IMR-90 (cell line): ENCODE data around the gene MAP1LC3B. TPM values are rescaled to one million over a fixed set of nuclear protein-coding genes. Genes with fewer than 3 reads are reported as not detected.
A peak's percentile ranks its signal among the peaks of the same experiment; 100 is the strongest.

ENCODE experiments used
- ATAC-seq: fragments of 200-7000 bp; cut with Tn5 transposase; 2 replicates; pipeline ENCODE4 v1.9.1; 2020; ENCODE audit warnings: low read depth, mild to moderate bottlenecking, moderate library complexity
- BruUV-seq: library from RNA; stranded (reverse); fragments of 400-500 nt; replicated peaks from 2 replicates; lab custom pipeline; 2021; lab: Mats Ljungman, UMichigan
- CTCF ChIA-PET: fragments of 300-600 bp; formaldehyde crosslinking; extraction: SDS; loops from one replicate; lab custom pipeline; 2021; ENCODE audit warnings: antibody characterized with exemption; lab: Yijun Ruan, JAX
- POLR2A ChIA-PET: fragments of 300-600 bp; sonication (Branson Sonifier 250); formaldehyde crosslinking; loops from one replicate; lab custom pipeline; 2022; ENCODE audit warnings: antibody characterized with exemption; ENCODE audit not compliant: unreplicated experiment; lab: Charles Lee
- DNase-seq: peaks from one replicate; pipeline ENCODE4 v3.0.0; 2013
- H2AFZ ChIP-seq: replicated peaks from 2 replicates; pipeline ENCODE3; 2013; ENCODE audit warnings: low read length, mild to moderate bottlenecking; ENCODE audit not compliant: poor library complexity
- H2AK5ac ChIP-seq: 2 replicates; pipeline ENCODE4 v1.6.1; 2013; ENCODE audit warnings: low read depth, low read length, inconsistent platforms
- H2AK9ac ChIP-seq: replicated peaks from 2 replicates; pipeline ENCODE3; 2013; ENCODE audit warnings: mild to moderate bottlenecking, low read depth, low read length, moderate library complexity; ENCODE audit not compliant: poor library complexity
- H2BK120ac ChIP-seq: 2 replicates; pipeline ENCODE4 v1.6.1; 2013; ENCODE audit warnings: low read depth, low read length, inconsistent platforms
- H2BK15ac ChIP-seq: 3 replicates; pipeline ENCODE4 v1.6.1; 2013; ENCODE audit warnings: low read depth, low read length, inconsistent platforms
- H2BK20ac ChIP-seq: 2 replicates; pipeline ENCODE4 v1.6.1; 2013; ENCODE audit warnings: low read depth, mild to moderate bottlenecking, inconsistent platforms, low read length, moderate library complexity
- H2BK5ac ChIP-seq: 2 replicates; pipeline ENCODE4 v1.6.1; 2013; ENCODE audit warnings: mild to moderate bottlenecking, low read depth, low read length, inconsistent platforms; ENCODE audit not compliant: poor library complexity, severe bottlenecking
- H3K14ac ChIP-seq: replicated peaks from 2 replicates; pipeline ENCODE4 v1.6.1; 2013; ENCODE audit warnings: low read depth, low read length, inconsistent platforms
- H3K18ac ChIP-seq: 2 replicates; pipeline ENCODE4 v1.6.1; 2013; ENCODE audit warnings: low read depth, low read length, control low read depth
- H3K23ac ChIP-seq: 2 replicates; pipeline ENCODE4 v1.6.1; 2013; ENCODE audit warnings: low read depth, low read length, inconsistent platforms
- H3K27ac ChIP-seq: 2 replicates; pipeline ENCODE4 v1.5.1; 2013; ENCODE audit warnings: mild to moderate bottlenecking, control low read depth, low read length; ENCODE audit not compliant: insufficient read depth
- H3K27me3 ChIP-seq: 2 replicates; pipeline ENCODE4 v1.6.1; 2013; ENCODE audit warnings: low read length; ENCODE audit not compliant: control insufficient read depth, insufficient read depth
- H3K36me3 ChIP-seq: 2 replicates; pipeline ENCODE4 v1.6.1; 2013; ENCODE audit warnings: low read length, mixed read lengths; ENCODE audit not compliant: control insufficient read depth, insufficient read depth
- H3K4ac ChIP-seq: 2 replicates; pipeline ENCODE4 v1.6.1; 2013; ENCODE audit warnings: low read depth, low read length, inconsistent platforms
- H3K4me1 ChIP-seq: 2 replicates; pipeline ENCODE4 v1.6.1; 2013; ENCODE audit warnings: low read length, mixed read lengths; ENCODE audit not compliant: control insufficient read depth, insufficient read depth
- H3K4me2 ChIP-seq: 2 replicates; pipeline ENCODE4 v1.6.1; 2013; ENCODE audit warnings: low read depth, mild to moderate bottlenecking, control low read depth, low read length, moderate library complexity
- H3K4me3 ChIP-seq: 2 replicates; pipeline ENCODE4 v1.5.1; 2013; ENCODE audit warnings: low read depth, mild to moderate bottlenecking, control low read depth, low read length, moderate library complexity; ENCODE audit not compliant: insufficient read depth
- H3K56ac ChIP-seq: 2 replicates; pipeline ENCODE4 v1.6.1; 2013; ENCODE audit warnings: low read length, inconsistent platforms; ENCODE audit not compliant: insufficient read depth; ENCODE audit errors: extremely low read depth
- H3K79me1 ChIP-seq, 2 experiments: 2 replicates each; pipeline ENCODE4 v1.6.1; 2013; ENCODE audit warnings: low read length in 2 of 2, inconsistent platforms in 1 of 2, low read depth in 1 of 2
- H3K9ac ChIP-seq: 2 replicates; pipeline ENCODE4 v1.6.1; 2013; ENCODE audit warnings: low read depth, low read length, control low read depth
- H3K9me1 ChIP-seq: 2 replicates; pipeline ENCODE4 v1.6.1; 2013; ENCODE audit warnings: low read length, inconsistent platforms; ENCODE audit not compliant: insufficient read depth
- H3K9me3 ChIP-seq: 2 replicates; pipeline ENCODE4 v1.6.1; 2013; ENCODE audit warnings: low read length; ENCODE audit not compliant: control insufficient read depth, insufficient read depth
- H4K20me1 ChIP-seq: 2 replicates; pipeline ENCODE4 v1.6.1; 2013; ENCODE audit warnings: low read length, inconsistent platforms; ENCODE audit not compliant: insufficient read depth
- H4K5ac ChIP-seq: 2 replicates; pipeline ENCODE4 v1.6.1; 2013; ENCODE audit warnings: mild to moderate bottlenecking, low read depth, low read length, control low read depth
- H4K8ac ChIP-seq, 2 experiments: 2 replicates each; pipeline ENCODE4 v1.6.1; 2013; ENCODE audit warnings: low read depth in 2 of 2, low read length in 2 of 2, control low read depth in 1 of 2, inconsistent platforms in 1 of 2
- H4K91ac ChIP-seq: 2 replicates; pipeline ENCODE4 v1.6.1; 2013; ENCODE audit warnings: low read depth, low read length, inconsistent platforms; ENCODE audit not compliant: insufficient read depth
- CHD1 ChIP-seq: IDR thresholded peaks from 2 replicates; pipeline ENCODE4 v1.6.1; 2012; ENCODE audit warnings: low read depth, low read length, improper control_type of control experiment
- FOS ChIP-seq: fragments of 150-350 bp; IDR thresholded peaks from 2 replicates; pipeline ENCODE4 v1.6.1; 2016; ENCODE audit warnings: low read depth, low read length
- MAFK ChIP-seq: IDR thresholded peaks from 2 replicates; pipeline ENCODE4 v1.6.1; 2012; ENCODE audit warnings: low read depth, low read length, improper control_type of control experiment
- MXI1 ChIP-seq: IDR thresholded peaks from 2 replicates; pipeline ENCODE4 v1.6.1; 2012; ENCODE audit warnings: low read depth, mild to moderate bottlenecking, low read length, moderate library complexity, borderline replicate concordance
- NFE2L2 ChIP-seq: fragments of 150-350 bp; IDR thresholded peaks from 2 replicates; pipeline ENCODE4 v1.6.1; 2016; ENCODE audit warnings: low read depth, mild to moderate bottlenecking, low read length
- POLR2A ChIP-seq: IDR thresholded peaks from 2 replicates; pipeline ENCODE4 v1.6.1; 2012; ENCODE audit warnings: mild to moderate bottlenecking, low read depth, low read length
- RAD21 ChIP-seq: IDR thresholded peaks from 2 replicates; pipeline ENCODE4 v1.6.1; 2012; ENCODE audit warnings: low read length, improper control_type of control experiment
- WGBS, 2 experiments: methylation state at CpG; one replicate each; pipeline versions ENCODE4 v1.1.5 to v1.1.7; 2013; ENCODE audit warnings: missing lambda C conversion rate in 2 of 2; ENCODE audit not compliant: insufficient read length in 1 of 2; ENCODE audit errors: extremely low coverage in 2 of 2; 5-methylcytosine and 5-hydroxymethylcytosine counted together
- dilution Hi-C: fragments of 300-500 bp; cut with HindIII; formaldehyde crosslinking; loops from one replicate; pipeline ENCODE4 v1.14.3; 2018; ENCODE audit warnings: low sequenced_read_pairs; ENCODE audit not compliant: unreplicated experiment
- in situ Hi-C: fragments of 300-500 bp; cut with MboI; formaldehyde crosslinking; loops from 3 replicates; pipeline ENCODE4 v1.14.3; 2019; ENCODE audit warnings: low sequenced_read_pairs, inconsistent platforms, mixed read lengths
- intact Hi-C: fragments of 100-400 bp; cut with micrococcal nuclease; formaldehyde crosslinking; loops from 2 replicates; pipeline ENCODE4 v1.10.0; 2022
- polyA plus RNA-seq, 3 experiments: library from polyadenylated mRNA; depleted of rRNA; stranded (reverse); fragments of >200 nt; gene quantifications; 2 replicates each; pipeline ENCODE4 v1.2.3, GENCODE V29; 2012; ENCODE audit warnings: low replicate concordance in 1 of 3
- total RNA-seq: library from RNA; depleted of rRNA; stranded (reverse); fragments of >200 nt; gene quantifications from 2 replicates; pipeline ENCODE4 v1.2.3, GENCODE V29; 2012
- TF ChIP-seq, protein P1 (sequence below): conservative IDR thresholded peaks from 2 replicates; pipeline ENCODE4 v1.5.1; 2012; ENCODE audit warnings: mild to moderate bottlenecking, low read depth, low read length, improper control_type of control experiment
- TF ChIP-seq, protein P2 (sequence below): fragments of 150-350 bp; IDR thresholded peaks from 2 replicates; pipeline ENCODE4 v1.6.1; 2017; ENCODE audit warnings: mild to moderate bottlenecking, antibody characterized with exemption, low read length, low read depth
- TF ChIP-seq, protein P3 (sequence below): fragments of 150-350 bp; IDR thresholded peaks from 2 replicates; pipeline ENCODE4 v1.6.1; 2016; ENCODE audit warnings: low read depth, mild to moderate bottlenecking, low read length, moderate library complexity, borderline replicate concordance

MAP1LC3B gene
- total and polyA plus RNA-seq, 2 of the 4 experiments (the other 2 are of a cell fraction) = 23.5 to 57.7 TPM

- in situ Hi-C loops = no loop called here
- Histone ChIP-seq H3K9me3 (no peaks in the 10 kb centered on the region), H3K4me3 (no peak overlapping the region), H3K18ac (no peak overlapping the region), H4K5ac (no peak overlapping the region), H2AFZ (no peak overlapping the region), H3K4me2 (no peak overlapping the region), H3K23ac (no peak overlapping the region), H2BK20ac (no peak overlapping the region; the same call in 1 of the 2 replicates), H3K9me1 (peaks cover 12% of the 10 kb centered on the region; the same call in 1 of the 2 replicates), H3K14ac (no peak overlapping the region), H2AK5ac (no peak overlapping the region), H4K8ac (no peak overlapping the region), H4K20me1 (peaks cover 8% of the 10 kb centered on the region), H3K79me1 (peaks cover 25 to 84% of the 10 kb centered on the region in 2 experiments), H3K9ac (no peak overlapping the region), H2BK15ac (no peak overlapping the region), H3K4ac (no peak overlapping the region), H2AK9ac (no peak overlapping the region), H3K27me3 (no peaks in the 10 kb centered on the region), H2BK5ac (no peak overlapping the region), H4K91ac (no peak overlapping the region), H3K56ac (no peak overlapping the region), H3K4me1 (peaks cover 16% of the 10 kb centered on the region), H3K36me3 (peaks cover 2% of the 10 kb centered on the region; the same call in 1 of the 2 replicates), H3K27ac (no peak overlapping the region), H2BK120ac (no peak overlapping the region)
- ATAC-seq (peak; percentile 81), DNase-seq (peak; percentile 70)
- dilution Hi-C loops = no loop called here
- no TSS peak for BruUV-seq
- intact Hi-C loops = no loop called here
- no CpG with 5 or more reads among the region's 12 CpGs for WGBS, 2 experiments
- CTCF ChIA-PET = interaction anchor here (0.7 to 1.0 kb wide), 2 partner anchors 48 to 129 kb away, joined by 3 to 6 read pairs; no protein-coding TSS in a partner anchor
- TF ChIP-seq POLR2A (no peak), MAFK (no peak), NFE2L2 (no peak), CHD1 (no peak), MXI1 (no peak), FOS (no peak), RAD21 (no peak)
- TF ChIP-seq, protein P1, sequence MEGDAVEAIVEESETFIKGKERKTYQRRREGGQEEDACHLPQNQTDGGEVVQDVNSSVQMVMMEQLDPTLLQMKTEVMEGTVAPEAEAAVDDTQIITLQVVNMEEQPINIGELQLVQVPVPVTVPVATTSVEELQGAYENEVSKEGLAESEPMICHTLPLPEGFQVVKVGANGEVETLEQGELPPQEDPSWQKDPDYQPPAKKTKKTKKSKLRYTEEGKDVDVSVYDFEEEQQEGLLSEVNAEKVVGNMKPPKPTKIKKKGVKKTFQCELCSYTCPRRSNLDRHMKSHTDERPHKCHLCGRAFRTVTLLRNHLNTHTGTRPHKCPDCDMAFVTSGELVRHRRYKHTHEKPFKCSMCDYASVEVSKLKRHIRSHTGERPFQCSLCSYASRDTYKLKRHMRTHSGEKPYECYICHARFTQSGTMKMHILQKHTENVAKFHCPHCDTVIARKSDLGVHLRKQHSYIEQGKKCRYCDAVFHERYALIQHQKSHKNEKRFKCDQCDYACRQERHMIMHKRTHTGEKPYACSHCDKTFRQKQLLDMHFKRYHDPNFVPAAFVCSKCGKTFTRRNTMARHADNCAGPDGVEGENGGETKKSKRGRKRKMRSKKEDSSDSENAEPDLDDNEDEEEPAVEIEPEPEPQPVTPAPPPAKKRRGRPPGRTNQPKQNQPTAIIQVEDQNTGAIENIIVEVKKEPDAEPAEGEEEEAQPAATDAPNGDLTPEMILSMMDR = no peak
- TF ChIP-seq, protein P2, sequence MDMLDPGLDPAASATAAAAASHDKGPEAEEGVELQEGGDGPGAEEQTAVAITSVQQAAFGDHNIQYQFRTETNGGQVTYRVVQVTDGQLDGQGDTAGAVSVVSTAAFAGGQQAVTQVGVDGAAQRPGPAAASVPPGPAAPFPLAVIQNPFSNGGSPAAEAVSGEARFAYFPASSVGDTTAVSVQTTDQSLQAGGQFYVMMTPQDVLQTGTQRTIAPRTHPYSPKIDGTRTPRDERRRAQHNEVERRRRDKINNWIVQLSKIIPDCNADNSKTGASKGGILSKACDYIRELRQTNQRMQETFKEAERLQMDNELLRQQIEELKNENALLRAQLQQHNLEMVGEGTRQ = no peak
- TF ChIP-seq, protein P3, sequence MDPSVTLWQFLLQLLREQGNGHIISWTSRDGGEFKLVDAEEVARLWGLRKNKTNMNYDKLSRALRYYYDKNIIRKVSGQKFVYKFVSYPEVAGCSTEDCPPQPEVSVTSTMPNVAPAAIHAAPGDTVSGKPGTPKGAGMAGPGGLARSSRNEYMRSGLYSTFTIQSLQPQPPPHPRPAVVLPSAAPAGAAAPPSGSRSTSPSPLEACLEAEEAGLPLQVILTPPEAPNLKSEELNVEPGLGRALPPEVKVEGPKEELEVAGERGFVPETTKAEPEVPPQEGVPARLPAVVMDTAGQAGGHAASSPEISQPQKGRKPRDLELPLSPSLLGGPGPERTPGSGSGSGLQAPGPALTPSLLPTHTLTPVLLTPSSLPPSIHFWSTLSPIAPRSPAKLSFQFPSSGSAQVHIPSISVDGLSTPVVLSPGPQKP = no peak
- POLR2A ChIA-PET = no interaction called here
Measured at GRCh38 chr16:87441886-87442580, 49.9 kb downstream of the MAP1LC3B start.
